MCF 10A (cell line): Measurements from ENCODE around the gene AATK. TPM values are rescaled to one million over a fixed set of nuclear protein-coding genes. Genes with fewer than 3 reads are reported as not detected.

Experiments
- BruUV-seq: library from RNA; stranded (reverse); fragments of 400-500 nt; replicated peaks from 2 replicates; lab custom pipeline; 2021; lab: Mats Ljungman, UMichigan
- CTCF ChIA-PET: fragments of 300-600 bp; sonication (Branson Sonifier 250); formaldehyde crosslinking; extraction: SDS; loops from one replicate; lab custom pipeline; 2021; ENCODE audit warnings: antibody characterized with exemption, inconsistent platforms; lab: Yijun Ruan, JAX
- POLR2A ChIA-PET: fragments of 300-600, 350-650 bp; sonication (Branson Sonifier 250); formaldehyde crosslinking; extraction: SDS; loops from one replicate; lab custom pipeline; 2020; ENCODE audit warnings: antibody characterized with exemption, inconsistent platforms; lab: Yijun Ruan, JAX
- DNase-seq: peaks from one replicate; pipeline ENCODE4 v3.0.0-alpha.2; 2018; ENCODE audit not compliant: unreplicated experiment
- H3K27ac Mint-ChIP-seq: one replicate; pipeline ENCODE4 v1.8.0; 2022; ENCODE audit warnings: mild to moderate bottlenecking, low read depth, mixed read lengths; ENCODE audit not compliant: unreplicated experiment
- H3K27me3 Mint-ChIP-seq: one replicate; pipeline ENCODE4 v1.8.0; 2022; ENCODE audit warnings: mixed read lengths; ENCODE audit not compliant: insufficient read depth, unreplicated experiment
- H3K36me3 Mint-ChIP-seq: one replicate; pipeline ENCODE4 v1.8.0; 2022; ENCODE audit warnings: mild to moderate bottlenecking, moderate library complexity, mixed read lengths; ENCODE audit not compliant: insufficient read depth, unreplicated experiment
- H3K4me1 Mint-ChIP-seq: one replicate; pipeline ENCODE4 v1.8.0; 2022; ENCODE audit warnings: mixed read lengths; ENCODE audit not compliant: insufficient read depth, unreplicated experiment
- H3K4me3 Mint-ChIP-seq: one replicate; pipeline ENCODE4 v1.8.0; 2022; ENCODE audit warnings: mild to moderate bottlenecking, moderate library complexity, mixed read lengths; ENCODE audit not compliant: unreplicated experiment
- H3K9me3 Mint-ChIP-seq: one replicate; pipeline ENCODE4 v1.8.0; 2022; ENCODE audit warnings: mixed read lengths; ENCODE audit not compliant: unreplicated experiment
- intact Hi-C: fragments of 100-400 bp; cut with micrococcal nuclease; formaldehyde crosslinking; loops from 2 replicates; pipeline ENCODE4 v1.14.1; 2022
- total RNA-seq: library from RNA; stranded (reverse); gene quantifications from 2 replicates; pipeline ENCODE4 v1.2.3, GENCODE V29; 2022
- TF ChIP-seq, protein P1 (sequence below): fragments of 200-600 bp; IDR thresholded peaks from one replicate; pipeline ENCODE4 v1.8.0; 2022; ENCODE audit warnings: antibody characterized with exemption, mild to moderate bottlenecking; ENCODE audit not compliant: unreplicated experiment

AATK gene
- total RNA-seq, 1 experiment from 2014 or later = 1.4 TPM

- Mint-ChIP-seq H3K4me1 (no peaks in the 10 kb centered on the region), H3K27me3 (no peaks in the 10 kb centered on the region), H3K36me3 (no peaks in the 10 kb centered on the region), H3K27ac (no peak overlapping the region), H3K9me3 (no peaks in the 10 kb centered on the region), H3K4me3 (no peak overlapping the region)
- DNase-seq = no peak
- POLR2A ChIA-PET = no interaction called here
- no TSS peak for BruUV-seq
- intact Hi-C loops = no loop called here
- CTCF ChIA-PET = no interaction called here
- TF ChIP-seq, protein P1, sequence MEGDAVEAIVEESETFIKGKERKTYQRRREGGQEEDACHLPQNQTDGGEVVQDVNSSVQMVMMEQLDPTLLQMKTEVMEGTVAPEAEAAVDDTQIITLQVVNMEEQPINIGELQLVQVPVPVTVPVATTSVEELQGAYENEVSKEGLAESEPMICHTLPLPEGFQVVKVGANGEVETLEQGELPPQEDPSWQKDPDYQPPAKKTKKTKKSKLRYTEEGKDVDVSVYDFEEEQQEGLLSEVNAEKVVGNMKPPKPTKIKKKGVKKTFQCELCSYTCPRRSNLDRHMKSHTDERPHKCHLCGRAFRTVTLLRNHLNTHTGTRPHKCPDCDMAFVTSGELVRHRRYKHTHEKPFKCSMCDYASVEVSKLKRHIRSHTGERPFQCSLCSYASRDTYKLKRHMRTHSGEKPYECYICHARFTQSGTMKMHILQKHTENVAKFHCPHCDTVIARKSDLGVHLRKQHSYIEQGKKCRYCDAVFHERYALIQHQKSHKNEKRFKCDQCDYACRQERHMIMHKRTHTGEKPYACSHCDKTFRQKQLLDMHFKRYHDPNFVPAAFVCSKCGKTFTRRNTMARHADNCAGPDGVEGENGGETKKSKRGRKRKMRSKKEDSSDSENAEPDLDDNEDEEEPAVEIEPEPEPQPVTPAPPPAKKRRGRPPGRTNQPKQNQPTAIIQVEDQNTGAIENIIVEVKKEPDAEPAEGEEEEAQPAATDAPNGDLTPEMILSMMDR = no peak
Measured at GRCh38 chr17:81163703-81164370, 2.2 kb downstream of the AATK start.

DNA sequence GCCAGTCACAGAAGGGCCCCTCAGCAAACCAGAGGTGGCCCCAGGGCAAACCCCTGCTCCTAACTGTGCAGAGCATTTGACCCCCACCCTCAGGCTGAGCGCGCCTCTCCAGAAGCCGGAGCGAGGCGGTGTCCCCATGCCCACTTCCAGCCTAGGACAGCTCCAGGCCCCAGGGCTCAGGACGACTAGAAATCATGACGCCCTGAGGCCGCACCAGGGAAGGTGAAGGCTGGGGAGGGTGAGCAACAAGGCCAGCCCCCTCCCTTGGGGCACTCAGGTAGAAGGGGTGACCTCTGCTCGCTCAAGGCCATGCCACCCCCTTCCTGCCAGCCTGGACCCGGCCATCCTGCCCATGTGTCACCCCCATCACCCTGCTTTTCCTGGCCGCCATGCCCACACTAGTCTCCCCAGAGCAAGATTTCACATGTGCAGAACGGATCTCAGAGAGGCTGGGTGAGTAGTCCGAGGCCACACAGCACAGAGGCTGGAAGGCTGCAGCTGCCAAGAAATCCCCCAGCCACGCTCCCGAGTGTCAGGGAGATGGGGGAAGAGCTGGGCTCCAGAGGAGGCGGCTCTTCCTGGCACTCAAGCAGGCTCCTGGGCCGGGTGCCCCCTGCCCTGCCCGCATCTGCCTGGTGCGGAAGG is 2.8 kb downstream of the AATK start:
- H3K27me3 Mint-ChIP-seq = no peaks in the 10 kb centered on the region
- no peak overlapping the region for H3K27ac Mint-ChIP-seq
- intact Hi-C loops = no loop called here
- no peak for DNase-seq
- TF ChIP-seq, protein P1 = no peak
- no peak overlapping the region for H3K4me3 Mint-ChIP-seq
- H3K4me1 Mint-ChIP-seq = no peaks in the 10 kb centered on the region
- BruUV-seq = no TSS peak
- H3K9me3 Mint-ChIP-seq = no peaks in the 10 kb centered on the region
- POLR2A ChIA-PET = no interaction called here
- CTCF ChIA-PET = no interaction called here
- H3K36me3 Mint-ChIP-seq = no peaks in the 10 kb centered on the region

DNA sequence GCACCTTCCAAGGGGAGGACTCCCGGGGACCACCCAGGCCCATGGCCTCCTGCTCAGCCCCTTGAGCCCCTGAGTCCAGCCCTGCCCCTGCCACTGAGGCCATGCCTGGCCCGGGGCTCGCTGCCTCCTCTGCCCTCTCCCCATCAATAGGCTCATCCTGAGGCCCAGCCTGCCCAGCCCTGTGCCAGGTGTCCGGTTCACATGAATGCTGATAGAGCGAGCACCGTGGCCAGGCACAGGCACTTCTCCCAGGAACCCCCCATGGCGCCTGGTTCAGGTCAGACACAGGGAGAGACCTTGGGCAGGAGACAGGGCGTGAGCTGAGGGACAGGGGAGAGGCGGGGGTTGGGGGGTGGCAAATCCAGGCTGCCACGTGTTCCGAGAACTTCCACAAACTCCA is 3.5 kb downstream of the AATK start:
- H3K27me3 Mint-ChIP-seq = no peaks in the 10 kb centered on the region
- TF ChIP-seq, protein P1 = no peak
- intact Hi-C loops = no loop called here
- ChIA-PET CTCF (no interaction called here), POLR2A (no interaction called here)
- H3K4me1 Mint-ChIP-seq = no peaks in the 10 kb centered on the region
- no peaks in the 10 kb centered on the region for H3K36me3 Mint-ChIP-seq
- H3K4me3 Mint-ChIP-seq = no peak overlapping the region
- BruUV-seq = no TSS peak
- DNase-seq = no peak
- no peak overlapping the region for H3K27ac Mint-ChIP-seq
- no peaks in the 10 kb centered on the region for H3K9me3 Mint-ChIP-seq

DNA sequence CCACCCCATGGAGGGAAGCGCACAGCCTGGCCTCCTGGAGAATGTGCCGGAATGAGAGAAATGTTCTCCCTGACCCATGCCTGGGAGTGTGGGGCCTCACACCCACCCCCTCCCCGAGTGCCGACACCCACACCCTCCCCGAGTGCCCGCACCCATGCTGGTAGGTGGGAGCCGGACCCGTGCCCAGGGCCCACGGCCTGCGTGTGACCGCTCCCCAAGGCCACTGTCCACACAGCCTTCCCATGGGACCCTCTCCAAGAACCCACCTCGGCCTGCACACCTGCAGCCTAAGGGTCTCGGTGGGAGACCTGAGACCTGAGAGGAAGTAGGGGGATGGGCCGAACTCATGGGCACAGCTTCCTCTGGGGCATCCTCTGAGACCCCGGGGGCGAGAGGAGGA is 4.0 kb downstream of the AATK start:
- TF ChIP-seq, protein P1 = no peak
- POLR2A ChIA-PET = no interaction called here
- intact Hi-C loops = no loop called here

More for the DNA sequence above, 4.0 kb downstream of the AATK start:
- H3K4me1 Mint-ChIP-seq = no peaks in the 10 kb centered on the region
- BruUV-seq = no TSS peak
- CTCF ChIA-PET = no interaction called here
- no peak overlapping the region for H3K27ac Mint-ChIP-seq
- no peak overlapping the region for H3K4me3 Mint-ChIP-seq
- no peaks in the 10 kb centered on the region for H3K36me3 Mint-ChIP-seq
- no peak for DNase-seq
- no peaks in the 10 kb centered on the region for H3K27me3 Mint-ChIP-seq
- H3K9me3 Mint-ChIP-seq = no peaks in the 10 kb centered on the region
